Measurements from ENCODE around the gene ALPI. TPM values are rescaled to one million over a fixed set of nuclear protein-coding genes. Genes with fewer than 3 reads are reported as not detected.

Gene ALPI
- total and polyA plus RNA-seq, 2 donors (not counting 1 experiment from before 2014, with no cell fraction given) = not detected

DNA sequence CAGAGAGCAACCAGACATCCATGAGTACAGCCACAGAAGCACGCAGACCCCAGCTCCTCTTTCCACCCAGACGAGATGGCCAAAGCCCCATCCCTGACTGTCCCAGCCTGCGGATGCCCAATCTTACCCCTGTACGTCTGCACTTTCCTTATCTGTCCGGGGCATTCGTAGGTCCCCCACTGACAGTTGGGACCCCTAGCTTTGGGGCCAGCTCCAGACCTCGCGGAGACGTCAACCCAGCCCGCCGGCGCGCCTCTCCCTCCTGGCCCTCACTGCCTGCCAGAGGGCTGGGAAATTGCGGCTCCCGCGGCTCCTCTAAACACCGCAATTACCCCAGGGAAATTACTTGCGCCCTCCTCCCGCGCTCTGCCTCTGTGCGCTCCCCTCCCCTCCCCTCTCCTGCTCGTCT lies 29.4 kb downstream of the ALPI start:
- H3K36me3 ChIP-seq (replicated peaks in 1 of 2; ENCODE audit: control extremely low read depth in 1 of 2, control insufficient read depth in 1 of 2, extremely low read depth in 1 of 2, insufficient read depth in 2 of 2, low read length in 1 of 2) = no peaks in the 10 kb centered on the region
- ChIA-PET CTCF (no interaction called here), POLR2A (no interaction called here)
- H3K4me3 Mint-ChIP-seq = peak overlapping the region; percentile 39
- no peaks in the 10 kb centered on the region for H3K79me2 ChIP-seq (ENCODE audit: control insufficient read depth, insufficient read depth, low read length)
- peaks cover 0 to 33% (median 2%) of the 10 kb centered on the region in 4 experiments for H3K27me3 ChIP-seq (replicated peaks in 1 of 4; ENCODE audit: control extremely low read depth in 1 of 4, control insufficient read depth in 3 of 4, insufficient read depth in 4 of 4, low read length in 3 of 4)
- no peaks in the 10 kb centered on the region for H3K9me3 Mint-ChIP-seq (ENCODE audit: insufficient read depth)
- H3K9me3 ChIP-seq (ENCODE audit: control extremely low read depth in 1 of 3, control insufficient read depth in 2 of 3, insufficient read depth in 1 of 3, low read length in 2 of 3) = no peaks in the 10 kb centered on the region
- H3K9ac ChIP-seq (ENCODE audit: low read length) = no peak overlapping the region
- H3K27ac ChIP-seq (ENCODE audit: low read length in 2 of 2) = no peak overlapping the region
- H3K4me3 ChIP-seq (ENCODE audit: control extremely low read depth in 1 of 5, extremely low read depth in 1 of 5, insufficient read depth in 1 of 5, low read depth in 2 of 5, low read length in 4 of 5) = no peak overlapping the region
- H4K20me1 ChIP-seq (ENCODE audit: control insufficient read depth, insufficient read depth, low read length, poor library complexity, severe bottlenecking) = no peaks in the 10 kb centered on the region
- H3K27ac Mint-ChIP-seq = no peak overlapping the region
- no peak overlapping the region for H2AFZ ChIP-seq (ENCODE audit: insufficient read depth, low read depth, low read length, poor library complexity, severe bottlenecking)
- H3K27me3 Mint-ChIP-seq = peaks cover 34% of the 10 kb centered on the region
- TF ChIP-seq CTCF (IDR thresholded peaks at IDR 0.05) = no peak
- no peak for TF ChIP-seq EZH2 (IDR thresholded peaks at IDR 0.05; ENCODE audit: borderline replicate concordance, insufficient read depth, low read depth, low read length, poor library complexity, severe bottlenecking)
- DNase-seq = no peak
- peak overlapping the region; percentile 28 for H3K4me2 ChIP-seq (replicated peaks; ENCODE audit: low read depth, low read length, poor library complexity, severe bottlenecking)
- intact Hi-C loops (cut with micrococcal nuclease) = no loop called here
- ATAC-seq (ENCODE audit: low read depth) = no peak
- peaks cover 7 to 11% of the 10 kb centered on the region in 2 donors for H3K4me1 ChIP-seq (ENCODE audit: control insufficient read depth in 2 of 2, insufficient read depth in 2 of 2, low read length in 2 of 2)
- WGBS (ENCODE audit: insufficient coverage) = 10% methylated on average over 22 of the region's 22 CpGs
- peaks cover 11% of the 10 kb centered on the region for H3K4me1 Mint-ChIP-seq

DNA sequence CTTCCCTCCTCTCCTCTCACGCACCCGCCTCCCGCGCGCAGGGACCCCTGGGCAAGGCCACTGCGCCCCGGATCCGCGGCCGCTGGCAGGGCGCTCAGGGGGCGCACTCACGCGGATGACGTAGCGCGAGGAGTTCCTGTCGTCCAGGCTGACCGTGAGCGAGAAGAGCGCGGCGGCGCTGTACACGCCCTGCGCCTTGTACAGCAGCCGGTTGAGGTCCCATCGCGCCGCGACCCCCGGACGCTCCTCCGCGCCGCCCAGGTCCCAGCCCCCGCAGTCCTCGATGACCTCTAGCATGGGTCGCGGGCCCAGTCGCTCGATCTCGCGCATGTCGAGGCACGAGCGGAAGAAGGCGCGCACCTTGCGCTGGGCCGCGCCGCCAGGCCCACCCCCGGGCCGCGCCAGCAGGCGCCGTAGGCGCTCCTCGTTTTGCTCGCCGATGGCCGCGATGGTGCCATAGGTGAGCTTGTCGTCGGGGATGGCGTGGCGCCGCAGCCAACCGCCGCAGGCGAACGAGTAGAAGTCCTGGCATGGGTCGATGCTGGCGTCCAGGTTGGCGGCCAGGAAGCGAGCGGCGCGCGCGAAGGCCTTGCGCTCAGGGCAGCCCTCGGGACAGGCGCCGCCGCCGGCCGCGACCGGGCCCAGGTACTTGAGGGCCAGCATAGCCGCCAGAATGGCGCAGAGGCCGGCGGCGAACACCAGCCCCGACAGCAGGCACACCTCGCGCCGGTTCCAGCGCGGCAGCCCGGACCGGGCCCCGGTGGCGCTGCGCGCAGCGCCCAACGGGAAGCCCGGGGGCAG lies 30.0 kb downstream of the ALPI start:
- Histone ChIP-seq H3K9ac (ENCODE audit: low read length) (no peak overlapping the region), H3K36me3 (replicated peaks in 1 of 2; ENCODE audit: control extremely low read depth in 1 of 2, control insufficient read depth in 1 of 2, extremely low read depth in 1 of 2, insufficient read depth in 2 of 2, low read length in 1 of 2) (no peaks in the 10 kb centered on the region), H3K27me3 (replicated peaks in 1 of 4; ENCODE audit: control extremely low read depth in 1 of 4, control insufficient read depth in 3 of 4, insufficient read depth in 4 of 4, low read length in 3 of 4) (peaks cover 0 to 33% (median 2%) of the 10 kb centered on the region in 4 experiments), H3K4me1 (ENCODE audit: control insufficient read depth in 2 of 2, insufficient read depth in 2 of 2, low read length in 2 of 2) (peaks cover 7 to 11% of the 10 kb centered on the region in 2 donors), H3K4me2 (replicated peaks; ENCODE audit: low read depth, low read length, poor library complexity, severe bottlenecking) (peak overlapping the region; percentile 28), H3K4me3 (ENCODE audit: control extremely low read depth in 1 of 5, extremely low read depth in 1 of 5, insufficient read depth in 1 of 5, low read depth in 2 of 5, low read length in 4 of 5) (no peak overlapping the region), H3K27ac (ENCODE audit: low read length in 2 of 2) (no peak overlapping the region), H3K79me2 (ENCODE audit: control insufficient read depth, insufficient read depth, low read length) (no peaks in the 10 kb centered on the region), H4K20me1 (ENCODE audit: control insufficient read depth, insufficient read depth, low read length, poor library complexity, severe bottlenecking) (no peaks in the 10 kb centered on the region), H2AFZ (ENCODE audit: insufficient read depth, low read depth, low read length, poor library complexity, severe bottlenecking) (no peak overlapping the region), H3K9me3 (ENCODE audit: control extremely low read depth in 1 of 3, control insufficient read depth in 2 of 3, insufficient read depth in 1 of 3, low read length in 2 of 3) (no peaks in the 10 kb centered on the region)
- TF ChIP-seq EZH2 (IDR thresholded peaks at IDR 0.05; ENCODE audit: borderline replicate concordance, insufficient read depth, low read depth, low read length, poor library complexity, severe bottlenecking) (no peak), CTCF (IDR thresholded peaks at IDR 0.05) (no peak)
- no peak overlapping the region for H3K4me3 Mint-ChIP-seq
- no peak overlapping the region for H3K27ac Mint-ChIP-seq
- ChIA-PET POLR2A (no interaction called here), CTCF (no interaction called here)
- peaks cover 36% of the 10 kb centered on the region for H3K27me3 Mint-ChIP-seq
- no peaks in the 10 kb centered on the region for H3K9me3 Mint-ChIP-seq (ENCODE audit: insufficient read depth)
- peaks cover 11% of the 10 kb centered on the region for H3K4me1 Mint-ChIP-seq
- 9% methylated on average over 111 of the region's 111 CpGs for WGBS (ENCODE audit: insufficient coverage)
- no peak for DNase-seq
- intact Hi-C loops (cut with micrococcal nuclease) = no loop called here
- no peak for ATAC-seq (ENCODE audit: low read depth)

Data from B cell (primary cell).